ENCODE results near the gene PC. TPM values are rescaled to one million over a fixed set of nuclear protein-coding genes. Genes with fewer than 3 reads are reported as not detected.

The PC gene
- total and polyA plus RNA-seq, 9 donors: 4.2 to 27.5 (median 14.7) TPM

- intact Hi-C loops (cut with DNase I): no loop called here
These were observed 78.2 kb downstream of the PC start for GRCh38 chr11:66879999-66880398.

GRCh38 chr11:66879583-66879982 is 78.6 kb downstream of the PC start:
- Histone ChIP-seq H3K27me3 (no peaks in the 10 kb centered on the region), H3K36me3 (no peaks in the 10 kb centered on the region), H3K4me1 (ENCODE audit: insufficient read depth) (no peaks in the 10 kb centered on the region), H3K4me3 (no peak overlapping the region), H3K27ac (no peak overlapping the region), H3K9me3 (no peaks in the 10 kb centered on the region)
- WGBS, 3 donors: 90 to 92% (median 91%) methylated on average over 9 of the region's 9 CpGs
- TF ChIP-seq EP300 (IDR thresholded peaks at IDR 0.05) (no peak), POLR2A (IDR thresholded peaks at IDR 0.05) (no peak), CTCF (IDR thresholded peaks at IDR 0.05) (no peak)
- intact Hi-C loops (cut with DNase I): no loop called here
- no peak for DNase-seq

More at GRCh38 chr11:66879999-66880398, 78.2 kb downstream of the PC start:
- 87 to 92% (median 89%) methylated on average over 8 of the region's 8 CpGs for WGBS, 3 donors
- Histone ChIP-seq H3K4me3 (no peak overlapping the region), H3K27me3 (no peaks in the 10 kb centered on the region), H3K27ac (no peak overlapping the region), H3K36me3 (no peaks in the 10 kb centered on the region), H3K9me3 (no peaks in the 10 kb centered on the region), H3K4me1 (ENCODE audit: insufficient read depth) (no peaks in the 10 kb centered on the region)
- DNase-seq: peak in 1 of 5 donors; percentile 8
- no peak for TF ChIP-seq CTCF (IDR thresholded peaks at IDR 0.05)
- TF ChIP-seq POLR2A (IDR thresholded peaks at IDR 0.05): no peak
- TF ChIP-seq EP300 (IDR thresholded peaks at IDR 0.05): no peak

- H3K4me1 ChIP-seq (ENCODE audit: insufficient read depth): no peaks in the 10 kb centered on the region
- H3K9me3 ChIP-seq: no peaks in the 10 kb centered on the region
- no peaks in the 10 kb centered on the region for H3K36me3 ChIP-seq
- no peaks in the 10 kb centered on the region for H3K27me3 ChIP-seq
- H3K4me3 ChIP-seq: no peak overlapping the region
- TF ChIP-seq POLR2A (IDR thresholded peaks at IDR 0.05): no peak
- no peak for TF ChIP-seq EP300 (IDR thresholded peaks at IDR 0.05)
- TF ChIP-seq CTCF (IDR thresholded peaks at IDR 0.05): no peak
- H3K27ac ChIP-seq: no peak overlapping the region
- intact Hi-C loops (cut with DNase I): no loop called here
- WGBS, 3 donors: 68 to 77% (median 74%) methylated on average over 7 of the region's 7 CpGs
- DNase-seq: no peak
These were observed 79.2 kb downstream of the PC start for GRCh38 chr11:66879000-66879399.

GRCh38 chr11:66878474-66878873 is 79.7 kb downstream of the PC start:
- H3K4me1 ChIP-seq (ENCODE audit: insufficient read depth): no peaks in the 10 kb centered on the region
- 42 to 57% (median 51%) methylated on average over 12 of the region's 12 CpGs for WGBS, 3 donors
- no peak overlapping the region for H3K27ac ChIP-seq
- no peaks in the 10 kb centered on the region for H3K36me3 ChIP-seq
- TF ChIP-seq EP300 (IDR thresholded peaks at IDR 0.05) (no peak), CTCF (IDR thresholded peaks at IDR 0.05) (no peak), POLR2A (IDR thresholded peaks at IDR 0.05) (no peak)
- no peaks in the 10 kb centered on the region for H3K9me3 ChIP-seq
- no peaks in the 10 kb centered on the region for H3K27me3 ChIP-seq
- DNase-seq: peak in 1 of 5 donors; percentile 32
- intact Hi-C loops (cut with DNase I): no loop called here
- no peak overlapping the region for H3K4me3 ChIP-seq

All from ovary (tissue), 9 donors.